NCI-H446 treated with DMSO at 0.1 percent for 48 hours (cell line): ENCODE data around the gene C1orf159.

Source experiments
- DNase-seq: peaks from one replicate; lab custom pipeline; 2025; lab: John Stamatoyannopoulos, UW

Gene C1orf159

GRCh38 chr1:1092149-1092855, 23.6 kb downstream of the C1orf159 start:
- no peak for DNase-seq

GRCh38 chr1:1091344-1092148, 24.3 kb downstream of the C1orf159 start:
- no peak for DNase-seq

GRCh38 chr1:1090424-1091343, 25.2 kb downstream of the C1orf159 start:
- DNase-seq, result no peak

GRCh38 chr1:1089731-1090423, 26.0 kb downstream of the C1orf159 start:
- DNase-seq, result no peak

- no peak for DNase-seq
These were observed 26.8 kb downstream of the C1orf159 start for GRCh38 chr1:1088801-1089680.

- DNase-seq, result no peak
These were observed 27.7 kb downstream of the C1orf159 start for GRCh38 chr1:1088029-1088800.

GRCh38 chr1:1087351-1088028, 28.4 kb downstream of the C1orf159 start:
- DNase-seq, result no peak

GRCh38 chr1:1086911-1087341, 29.0 kb downstream of the C1orf159 start:
- no peak for DNase-seq

GRCh38 chr1:1085911-1086841, 29.7 kb downstream of the C1orf159 start:
- DNase-seq, result no peak

- DNase-seq, result no peak
These were observed 30.6 kb downstream of the C1orf159 start for GRCh38 chr1:1085171-1085841.

GRCh38 chr1:1084372-1085170, 31.3 kb downstream of the C1orf159 start:
- no peak for DNase-seq

- no peak for DNase-seq
These were observed 32.2 kb downstream of the C1orf159 start for GRCh38 chr1:1083416-1084371.

GRCh38 chr1:1082776-1083415, 33.0 kb downstream of the C1orf159 start:
- no peak for DNase-seq

GRCh38 chr1:1082239-1082775, 33.6 kb downstream of the C1orf159 start:
- DNase-seq, result no peak
